ENCODE results near the gene BNIPL. TPM values are rescaled to one million over a fixed set of nuclear protein-coding genes. Genes with fewer than 3 reads are reported as not detected.
A peak's percentile ranks its signal among the peaks of the same experiment; 100 is the strongest.

BNIPL gene
- total and polyA plus RNA-seq, 2 of the 13 experiments (the other 11 are each of a cell fraction or from before 2014, with no cell fraction given): 0.40 to 1.1 TPM

DNA sequence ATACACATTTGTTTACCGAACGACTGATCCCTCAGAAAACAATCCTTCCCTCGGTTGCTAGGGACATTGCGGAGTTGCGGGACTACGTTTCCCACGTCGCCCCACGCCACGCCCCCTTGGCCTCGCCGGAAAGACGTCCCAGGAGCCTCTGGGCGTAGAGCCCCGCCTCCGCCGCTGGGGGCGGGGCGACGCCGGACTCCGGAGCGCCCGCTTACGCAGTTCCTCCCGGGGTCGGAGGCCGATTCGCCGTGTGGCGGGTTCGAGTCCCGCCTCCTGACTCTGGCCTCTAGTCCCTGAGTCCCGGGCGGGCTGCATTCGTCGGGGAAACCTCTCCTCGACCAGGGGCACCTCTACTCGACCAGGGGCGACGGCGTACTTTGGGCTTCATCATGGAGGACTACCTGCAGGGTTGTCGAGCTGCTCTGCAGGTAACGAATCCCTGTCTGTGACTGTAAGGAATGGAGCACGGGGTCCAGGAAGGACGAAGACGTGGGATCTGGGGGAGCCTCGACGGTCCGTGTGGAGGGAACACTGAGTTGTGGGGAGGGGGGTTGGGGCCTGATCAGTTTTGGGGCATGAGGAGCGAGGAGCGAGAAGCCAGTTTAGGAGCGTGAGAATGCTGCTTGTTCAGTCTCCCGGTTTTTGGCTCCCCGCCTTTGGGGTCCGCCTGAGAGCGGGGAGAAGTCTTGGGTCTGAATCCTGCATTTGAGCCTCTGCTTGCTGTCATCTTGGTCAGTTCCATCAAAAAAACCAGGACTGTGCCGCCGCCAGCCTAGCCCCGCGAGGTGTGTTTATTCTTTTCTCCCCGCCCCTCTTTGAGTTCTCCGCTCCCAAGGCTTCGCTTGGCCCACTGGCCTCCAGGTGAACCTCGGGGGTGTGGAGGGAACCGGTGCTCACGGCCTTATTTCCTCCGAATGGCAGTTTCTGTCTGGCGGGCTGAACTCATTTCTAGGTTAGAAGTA lies 27.9 kb upstream of the BNIPL start, which contains the start of gene PRUNE1 (continued):
- TF ChIP-seq, protein P1, sequence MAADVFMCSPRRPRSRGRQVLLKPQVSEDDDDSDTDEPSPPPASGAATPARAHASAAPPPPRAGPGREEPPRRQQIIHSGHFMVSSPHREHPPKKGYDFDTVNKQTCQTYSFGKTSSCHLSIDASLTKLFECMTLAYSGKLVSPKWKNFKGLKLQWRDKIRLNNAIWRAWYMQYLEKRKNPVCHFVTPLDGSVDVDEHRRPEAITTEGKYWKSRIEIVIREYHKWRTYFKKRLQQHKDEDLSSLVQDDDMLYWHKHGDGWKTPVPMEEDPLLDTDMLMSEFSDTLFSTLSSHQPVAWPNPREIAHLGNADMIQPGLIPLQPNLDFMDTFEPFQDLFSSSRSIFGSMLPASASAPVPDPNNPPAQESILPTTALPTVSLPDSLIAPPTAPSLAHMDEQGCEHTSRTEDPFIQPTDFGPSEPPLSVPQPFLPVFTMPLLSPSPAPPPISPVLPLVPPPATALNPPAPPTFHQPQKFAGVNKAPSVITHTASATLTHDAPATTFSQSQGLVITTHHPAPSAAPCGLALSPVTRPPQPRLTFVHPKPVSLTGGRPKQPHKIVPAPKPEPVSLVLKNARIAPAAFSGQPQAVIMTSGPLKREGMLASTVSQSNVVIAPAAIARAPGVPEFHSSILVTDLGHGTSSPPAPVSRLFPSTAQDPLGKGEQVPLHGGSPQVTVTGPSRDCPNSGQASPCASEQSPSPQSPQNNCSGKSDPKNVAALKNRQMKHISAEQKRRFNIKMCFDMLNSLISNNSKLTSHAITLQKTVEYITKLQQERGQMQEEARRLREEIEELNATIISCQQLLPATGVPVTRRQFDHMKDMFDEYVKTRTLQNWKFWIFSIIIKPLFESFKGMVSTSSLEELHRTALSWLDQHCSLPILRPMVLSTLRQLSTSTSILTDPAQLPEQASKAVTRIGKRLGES (CRISPR knock-in tag; IDR thresholded peaks at IDR 0.05; ENCODE audit: borderline replicate concordance): peak; percentile 42; the same call in 1 of the 2 replicates
- TF ChIP-seq ZNF589 (CRISPR knock-in tag; conservative IDR thresholded peaks at IDR 0.05) (0 out of 2 replicates have a peak, but pooled peaks have one; percentile 21), SAFB2 (CRISPR knock-in tag; IDR thresholded peaks at IDR 0.05; ENCODE audit: borderline replicate concordance, low read depth) (no peak), NFIB (CRISPR knock-in tag; IDR thresholded peaks at IDR 0.05; ENCODE audit: borderline replicate concordance) (no peak), ZNF543 (CRISPR knock-in tag; IDR thresholded peaks at IDR 0.05) (no peak), ZBTB1 (CRISPR knock-in tag; IDR thresholded peaks at IDR 0.05; ENCODE audit: borderline replicate concordance) (no peak), ZNF879 (CRISPR knock-in tag; IDR thresholded peaks at IDR 0.05) (no peak; the same call in 1 of the 2 replicates), ZFP90 (CRISPR knock-in tag; IDR thresholded peaks at IDR 0.05; ENCODE audit: borderline replicate concordance) (peak; percentile 91; the same call in 1 of the 2 replicates), NPAS2 (CRISPR knock-in tag; IDR thresholded peaks at IDR 0.05; ENCODE audit: borderline replicate concordance) (0 out of 2 replicates have a peak, but pooled peaks have one; percentile 42), ZBTB7B (CRISPR knock-in tag; IDR thresholded peaks at IDR 0.05) (no peak), ZNF720 (CRISPR knock-in tag; IDR thresholded peaks at IDR 0.05) (no peak), NFKBIZ (CRISPR knock-in tag; IDR thresholded peaks at IDR 0.05) (no peak)
- TF ChIP-seq, protein P2, sequence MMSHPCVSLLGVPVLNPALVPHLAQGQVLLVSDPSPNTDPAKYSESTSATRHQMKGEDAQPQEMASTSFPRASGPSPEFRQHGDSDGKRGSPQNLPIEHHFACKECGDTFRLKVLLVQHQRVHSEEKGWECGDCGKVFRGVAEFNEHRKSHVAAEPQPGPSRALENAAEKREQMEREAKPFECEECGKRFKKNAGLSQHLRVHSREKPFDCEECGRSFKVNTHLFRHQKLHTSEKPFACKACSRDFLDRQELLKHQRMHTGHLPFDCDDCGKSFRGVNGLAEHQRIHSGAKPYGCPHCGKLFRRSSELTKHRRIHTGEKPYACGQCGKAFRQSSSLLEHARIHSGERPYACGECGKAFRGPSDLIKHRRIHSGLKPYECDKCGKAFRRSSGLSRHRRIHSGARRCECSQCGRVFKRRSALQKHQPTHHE (CRISPR knock-in tag; IDR thresholded peaks at IDR 0.05; ENCODE audit: borderline replicate concordance): 0 out of 2 replicates have a peak, but pooled peaks have one; percentile 52
- TF ChIP-seq, protein P3, sequence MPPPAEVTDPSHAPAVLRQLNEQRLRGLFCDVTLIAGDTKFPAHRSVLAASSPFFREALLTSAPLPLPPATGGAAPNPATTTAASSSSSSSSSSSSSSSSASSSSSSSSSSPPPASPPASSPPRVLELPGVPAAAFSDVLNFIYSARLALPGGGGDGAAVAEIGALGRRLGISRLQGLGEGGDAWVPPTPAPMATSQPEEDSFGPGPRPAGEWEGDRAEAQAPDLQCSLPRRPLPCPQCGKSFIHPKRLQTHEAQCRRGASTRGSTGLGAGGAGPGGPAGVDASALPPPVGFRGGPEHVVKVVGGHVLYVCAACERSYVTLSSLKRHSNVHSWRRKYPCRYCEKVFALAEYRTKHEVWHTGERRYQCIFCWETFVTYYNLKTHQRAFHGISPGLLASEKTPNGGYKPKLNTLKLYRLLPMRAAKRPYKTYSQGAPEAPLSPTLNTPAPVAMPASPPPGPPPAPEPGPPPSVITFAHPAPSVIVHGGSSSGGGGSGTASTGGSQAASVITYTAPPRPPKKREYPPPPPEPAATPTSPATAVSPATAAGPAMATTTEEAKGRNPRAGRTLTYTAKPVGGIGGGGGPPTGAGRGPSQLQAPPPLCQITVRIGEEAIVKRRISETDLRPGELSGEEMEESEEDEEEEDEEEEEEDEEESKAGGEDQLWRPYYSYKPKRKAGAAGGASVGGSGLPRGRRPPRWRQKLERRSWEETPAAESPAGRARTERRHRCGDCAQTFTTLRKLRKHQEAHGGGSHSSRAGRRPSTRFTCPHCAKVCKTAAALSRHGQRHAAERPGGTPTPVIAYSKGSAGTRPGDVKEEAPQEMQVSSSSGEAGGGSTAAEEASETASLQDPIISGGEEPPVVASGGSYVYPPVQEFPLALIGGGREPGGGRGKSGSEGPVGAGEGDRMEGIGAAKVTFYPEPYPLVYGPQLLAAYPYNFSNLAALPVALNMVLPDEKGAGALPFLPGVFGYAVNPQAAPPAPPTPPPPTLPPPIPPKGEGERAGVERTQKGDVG (CRISPR knock-in tag; IDR thresholded peaks at IDR 0.05; ENCODE audit: borderline replicate concordance): peak; percentile 47; the same call in 1 of the 2 replicates
- TF ChIP-seq, protein P4, sequence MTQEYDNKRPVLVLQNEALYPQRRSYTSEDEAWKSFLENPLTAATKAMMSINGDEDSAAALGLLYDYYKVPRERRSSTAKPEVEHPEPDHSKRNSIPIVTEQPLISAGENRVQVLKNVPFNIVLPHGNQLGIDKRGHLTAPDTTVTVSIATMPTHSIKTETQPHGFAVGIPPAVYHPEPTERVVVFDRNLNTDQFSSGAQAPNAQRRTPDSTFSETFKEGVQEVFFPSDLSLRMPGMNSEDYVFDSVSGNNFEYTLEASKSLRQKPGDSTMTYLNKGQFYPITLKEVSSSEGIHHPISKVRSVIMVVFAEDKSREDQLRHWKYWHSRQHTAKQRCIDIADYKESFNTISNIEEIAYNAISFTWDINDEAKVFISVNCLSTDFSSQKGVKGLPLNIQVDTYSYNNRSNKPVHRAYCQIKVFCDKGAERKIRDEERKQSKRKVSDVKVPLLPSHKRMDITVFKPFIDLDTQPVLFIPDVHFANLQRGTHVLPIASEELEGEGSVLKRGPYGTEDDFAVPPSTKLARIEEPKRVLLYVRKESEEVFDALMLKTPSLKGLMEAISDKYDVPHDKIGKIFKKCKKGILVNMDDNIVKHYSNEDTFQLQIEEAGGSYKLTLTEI (CRISPR knock-in tag; conservative IDR thresholded peaks at IDR 0.05): no peak
- TF ChIP-seq, protein P5, sequence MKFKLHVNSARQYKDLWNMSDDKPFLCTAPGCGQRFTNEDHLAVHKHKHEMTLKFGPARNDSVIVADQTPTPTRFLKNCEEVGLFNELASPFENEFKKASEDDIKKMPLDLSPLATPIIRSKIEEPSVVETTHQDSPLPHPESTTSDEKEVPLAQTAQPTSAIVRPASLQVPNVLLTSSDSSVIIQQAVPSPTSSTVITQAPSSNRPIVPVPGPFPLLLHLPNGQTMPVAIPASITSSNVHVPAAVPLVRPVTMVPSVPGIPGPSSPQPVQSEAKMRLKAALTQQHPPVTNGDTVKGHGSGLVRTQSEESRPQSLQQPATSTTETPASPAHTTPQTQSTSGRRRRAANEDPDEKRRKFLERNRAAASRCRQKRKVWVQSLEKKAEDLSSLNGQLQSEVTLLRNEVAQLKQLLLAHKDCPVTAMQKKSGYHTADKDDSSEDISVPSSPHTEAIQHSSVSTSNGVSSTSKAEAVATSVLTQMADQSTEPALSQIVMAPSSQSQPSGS (CRISPR knock-in tag; IDR thresholded peaks at IDR 0.05): 0 out of 2 replicates have a peak, but pooled peaks have one; percentile 10
